Measurements from ENCODE around the gene MYCBP.

- TF ChIP-seq CTCF (IDR thresholded peaks at IDR 0.05) (peak; percentile 68 to 79 (median 78)), POLR2A (IDR thresholded peaks at IDR 0.05; ENCODE audit: low read depth) (no peak), EP300 (IDR thresholded peaks at IDR 0.05) (no peak)
These were observed 38.0 kb downstream of the MYCBP start for GRCh38 chr1:38834937-38835827.
